Lower leg skin (tissue), 4 donors: ENCODE measurements around the gene PXDN. TPM values are rescaled to one million over a fixed set of nuclear protein-coding genes. Genes with fewer than 3 reads are reported as not detected.

Experiments used
- DNase-seq, 2 donors: peaks; one replicate each; pipeline ENCODE4 v3.0.0-alpha.2; 2019; ENCODE audit warnings: low spot score in 2 of 2
- H3K4me3 ChIP-seq: fragments of 200-600 bp; sonication (generic); 2 replicates; pipeline ENCODE4 v1.5.1; 2017; ENCODE audit warnings: mild to moderate bottlenecking, low read depth; ENCODE audit not compliant: poor library complexity, severe bottlenecking
- CTCF ChIP-seq, 3 donors: fragments of 450-650 bp; IDR thresholded peaks; one replicate each; pipeline ENCODE4 v1.5.1; 2016; ENCODE audit warnings: antibody characterized with exemption in 3 of 3, mild to moderate bottlenecking in 3 of 3, moderate library complexity in 2 of 3
- POLR2A ChIP-seq, 2 donors: fragments of 450-650 bp; IDR thresholded peaks; one replicate each; pipeline ENCODE4 v1.6.1; 2016 to 2017; ENCODE audit warnings: antibody characterized with exemption in 2 of 2, mild to moderate bottlenecking in 1 of 2, moderate library complexity in 1 of 2
- WGBS, 2 donors: methylation state at CpG; one replicate each; pipeline ENCODE4 v1.1.5; 2018; 5-methylcytosine and 5-hydroxymethylcytosine counted together
- intact Hi-C: fragments of 100-400 bp; cut with DNase I; formaldehyde crosslinking; loops from one replicate; pipeline ENCODE4 v1.15.0; 2023; ENCODE audit warnings: low total_unique reads
- total RNA-seq, 4 donors: library from RNA; depleted of rRNA; stranded (reverse); fragments of >200 nt; gene quantifications; one replicate each; pipeline ENCODE4 v1.1.0, GENCODE V29; 2016

The PXDN gene
- total RNA-seq, 4 donors from 2014 or later, result 4.7 to 13.7 (median 7.0) TPM

GRCh38 chr2:1619556-1619955, 124.8 kb downstream of the PXDN start:
- intact Hi-C loops, result no loop called here
- TF ChIP-seq POLR2A (IDR thresholded peaks at IDR 0.05) (no peak), CTCF (IDR thresholded peaks at IDR 0.05) (no peak)
- WGBS, 2 donors, result 93 to 94% methylated on average over 9 to 10 of the region's 10 CpGs
- no peak overlapping the region for H3K4me3 ChIP-seq
- DNase-seq, result peak in 1 of 2 donors; percentile 42

DNA sequence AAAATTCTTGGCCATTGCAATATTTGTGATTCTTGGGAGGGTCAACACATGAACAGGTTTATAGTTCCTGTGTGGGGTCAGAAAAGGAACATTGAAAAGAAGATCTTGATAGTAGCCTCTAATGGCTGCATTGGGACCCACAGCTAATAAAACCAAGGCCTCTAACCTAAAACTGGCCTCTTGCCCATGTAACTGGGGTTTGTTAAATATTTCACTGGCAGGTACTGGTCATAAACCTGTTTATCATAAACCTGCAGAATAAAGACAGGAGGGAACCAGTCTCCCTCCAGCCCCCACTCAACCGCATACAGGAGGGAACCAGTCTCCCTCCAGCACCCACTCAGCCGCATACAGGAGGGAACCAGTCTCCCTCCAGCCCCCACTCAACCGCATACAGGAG, 125.3 kb downstream of the PXDN start:
- H3K4me3 ChIP-seq, result no peak overlapping the region
- WGBS, 2 donors, result 83 to 100% methylated on average over 2 of the region's 3 CpGs
- TF ChIP-seq POLR2A (IDR thresholded peaks at IDR 0.05), result no peak
- intact Hi-C loops, result no loop called here
- peak in 1 of 2 donors; percentile 14 for DNase-seq

GRCh38 chr2:1618191-1618961, 125.9 kb downstream of the PXDN start:
- peak in 1 of 2 donors; percentile 74 for DNase-seq
- TF ChIP-seq POLR2A (IDR thresholded peaks at IDR 0.05), result no peak
- TF ChIP-seq CTCF (IDR thresholded peaks at IDR 0.05), result no peak
- WGBS, 2 donors, result 89 to 93% methylated on average over 20 of the region's 20 CpGs

GRCh38 chr2:1617425-1618021, 126.8 kb downstream of the PXDN start:
- TF ChIP-seq CTCF (IDR thresholded peaks at IDR 0.05), result no peak
- TF ChIP-seq POLR2A (IDR thresholded peaks at IDR 0.05), result no peak
- DNase-seq, result peak in 1 of 2 donors; percentile 81
- 82 to 86% methylated on average over 11 of the region's 11 CpGs for WGBS, 2 donors
- H3K4me3 ChIP-seq, result no peak overlapping the region
- intact Hi-C loops, result no loop called here

More at GRCh38 chr2:1618191-1618961, 125.9 kb downstream of the PXDN start:
- intact Hi-C loops, result no loop called here
- no peak overlapping the region for H3K4me3 ChIP-seq

DNA sequence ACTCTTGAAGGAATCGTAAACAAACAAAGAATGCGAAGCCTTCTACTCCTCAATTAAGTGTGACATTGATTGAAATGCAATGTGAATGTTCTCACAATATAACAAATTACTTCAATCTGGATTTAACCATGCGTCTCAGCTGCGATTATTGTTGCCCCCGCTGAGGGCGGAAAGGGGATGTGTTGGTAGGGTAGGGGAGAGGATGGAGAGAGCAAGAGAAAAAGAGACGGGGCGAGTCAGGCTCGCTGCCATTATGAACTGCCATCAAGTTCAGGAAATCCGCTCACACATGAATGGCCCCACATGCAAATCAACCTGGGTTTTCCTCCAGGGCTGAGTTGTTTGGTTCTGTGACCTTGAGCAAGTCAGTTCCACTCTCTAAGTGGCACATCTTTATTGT, 129.8 kb downstream of the PXDN start:
- TF ChIP-seq CTCF (IDR thresholded peaks at IDR 0.05) (no peak), POLR2A (IDR thresholded peaks at IDR 0.05) (no peak)
- DNase-seq, result peak in 1 of 2 donors; percentile 70
- WGBS, 2 donors, result 64 to 68% methylated on average over 10 of the region's 10 CpGs

DNA sequence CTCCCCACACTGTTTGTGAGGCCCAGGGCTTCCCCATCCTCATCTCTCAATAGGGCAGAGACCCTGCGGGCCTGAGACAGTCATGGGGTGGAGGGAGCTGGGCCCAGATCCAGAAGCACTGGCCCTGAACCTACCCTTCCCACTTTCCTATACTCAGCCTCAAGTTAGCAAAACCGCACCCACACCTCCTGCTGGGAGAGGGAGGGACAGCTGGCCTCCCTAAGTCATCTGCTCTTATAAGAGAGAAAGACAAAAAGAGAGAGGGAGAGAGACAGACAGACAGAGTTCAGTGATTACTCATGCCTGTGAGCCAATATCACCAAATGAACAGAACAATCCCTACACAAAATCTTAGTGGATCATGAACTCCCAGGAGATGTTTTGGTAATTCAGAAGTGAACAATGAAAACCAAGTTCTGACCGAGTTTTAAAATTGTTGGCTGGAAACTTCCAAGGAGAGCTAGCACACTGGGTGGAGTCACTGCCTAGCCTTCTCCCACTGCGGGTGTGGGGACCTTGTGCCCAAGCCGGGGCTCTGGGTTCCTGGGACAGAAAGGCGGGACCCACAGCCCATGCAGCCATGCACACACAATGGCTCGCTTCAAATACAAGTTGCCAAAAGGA, 130.5 kb downstream of the PXDN start:
- H3K4me3 ChIP-seq, result no peak overlapping the region
- intact Hi-C loops, result no loop called here
- 50 to 51% methylated on average over 7 of the region's 7 CpGs for WGBS, 2 donors
- no peak for TF ChIP-seq CTCF (IDR thresholded peaks at IDR 0.05)
- no peak for TF ChIP-seq POLR2A (IDR thresholded peaks at IDR 0.05)
- DNase-seq, result peak in 1 of 2 donors; percentile 77

More for the DNA sequence above, 129.8 kb downstream of the PXDN start:
- no peak overlapping the region for H3K4me3 ChIP-seq
- intact Hi-C loops, result no loop called here
